NCI-H2227 treated with DMSO at 0.1 percent for 48 hours (cell line): ENCODE results near the gene ANKS1B.
"Not testable (repeated sequence)": the region's sequence is repeated elsewhere in the genome, so short reads cannot be mapped to it uniquely, and the experiment has no call there.

ENCODE experiments used
- DNase-seq: peaks from one replicate; lab custom pipeline; 2025; lab: John Stamatoyannopoulos, UW

Gene ANKS1B

DNA sequence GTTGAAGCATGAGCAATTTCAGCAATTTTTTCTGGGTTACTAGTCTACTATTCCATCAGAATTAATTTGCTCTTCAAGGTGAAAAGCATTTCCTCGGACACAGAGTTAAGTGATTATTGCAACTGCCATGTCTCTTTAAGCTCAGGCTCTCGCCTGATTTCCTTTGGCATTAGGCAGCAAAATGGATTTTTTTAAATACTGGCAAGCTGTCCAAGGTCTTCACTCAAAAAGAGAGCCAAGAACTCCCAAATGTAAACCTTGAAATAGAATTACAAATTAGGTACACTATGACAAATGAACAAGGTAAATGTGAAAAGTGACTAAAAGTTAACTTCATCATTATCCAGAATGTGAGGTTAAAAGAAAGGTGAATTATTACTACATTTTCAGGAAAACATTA, 225.3 kb downstream of the ANKS1B start:
- no peak for DNase-seq

DNA sequence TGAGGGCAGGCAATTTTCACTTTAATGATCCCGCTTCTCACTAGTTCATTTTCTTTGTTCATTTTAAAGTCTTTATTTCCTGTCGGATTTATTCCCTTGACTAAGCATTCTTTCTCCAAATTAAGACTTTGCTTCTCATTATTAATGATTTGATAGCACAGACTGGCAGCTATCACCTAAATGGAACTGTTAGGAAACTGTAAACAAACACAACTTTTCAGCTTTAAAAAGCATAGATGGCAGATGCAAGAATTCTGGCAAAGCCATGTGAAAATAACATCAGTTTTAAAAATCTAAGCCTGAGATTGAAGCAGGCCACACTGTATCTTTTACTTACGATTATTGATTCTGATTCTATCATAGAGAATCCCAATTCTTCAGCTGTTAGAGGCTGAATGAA, 225.7 kb downstream of the ANKS1B start:
- DNase-seq, result no peak

- DNase-seq, result no peak
Measured at GRCh38 chr12:99752740-99753139, 232.0 kb downstream of the ANKS1B start.

- no peak for DNase-seq
Measured at GRCh38 chr12:99746538-99746937, 238.2 kb downstream of the ANKS1B start.

GRCh38 chr12:99745895-99746294, 238.8 kb downstream of the ANKS1B start:
- DNase-seq, result no peak

DNA sequence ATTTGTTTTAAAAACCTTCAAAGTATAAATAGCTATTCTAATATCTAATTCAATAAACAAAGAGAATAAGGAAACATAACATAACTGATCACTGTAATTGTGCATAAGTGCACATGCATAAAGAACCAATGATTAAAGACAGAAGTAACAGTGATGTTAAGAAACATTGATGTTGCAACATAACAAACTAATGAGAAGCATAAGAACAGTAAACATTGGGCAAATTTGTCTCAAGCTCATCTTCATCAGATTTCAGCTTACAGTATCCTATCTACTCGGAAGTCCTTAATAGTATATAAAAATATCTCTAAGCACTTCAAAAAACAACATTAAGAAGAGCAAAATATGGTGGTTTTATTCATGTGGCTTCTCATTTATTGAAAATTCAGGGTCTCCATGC, 239.6 kb downstream of the ANKS1B start:
- DNase-seq, result no peak

GRCh38 chr12:99736760-99737269, 247.9 kb downstream of the ANKS1B start:
- DNase-seq, result no peak

GRCh38 chr12:99732131-99732530, 252.6 kb downstream of the ANKS1B start:
- no peak for DNase-seq

- DNase-seq, result no peak
Measured at GRCh38 chr12:99722690-99723486, 261.8 kb downstream of the ANKS1B start.

- no peak for DNase-seq
Measured at GRCh38 chr12:99721715-99722275, 262.9 kb downstream of the ANKS1B start.

DNA sequence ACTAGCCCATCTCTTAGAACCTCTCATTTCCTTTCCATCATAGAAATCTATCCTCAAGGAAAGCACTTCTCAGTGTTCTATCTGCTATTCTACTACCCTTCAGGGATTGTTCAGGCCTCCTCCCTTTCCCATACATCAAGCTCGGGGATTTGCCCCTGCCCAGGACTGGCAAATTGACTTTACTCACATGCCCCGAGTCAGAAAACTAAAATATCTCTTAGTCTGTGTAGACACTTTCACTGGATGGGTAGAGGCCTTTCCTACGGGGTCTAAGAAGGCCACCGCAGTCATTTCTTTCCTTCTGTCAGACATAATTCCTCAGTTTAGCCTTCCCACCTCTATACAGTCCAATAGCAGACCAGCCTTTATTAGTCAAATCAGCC, 264.7 kb downstream of the ANKS1B start:
- DNase-seq, result not testable (repeated sequence)

- DNase-seq, result not testable (repeated sequence)
Measured at GRCh38 chr12:99719411-99720082, 265.2 kb downstream of the ANKS1B start.

- DNase-seq, result not testable (repeated sequence)
Measured at GRCh38 chr12:99715841-99716510, 268.8 kb downstream of the ANKS1B start.

DNA sequence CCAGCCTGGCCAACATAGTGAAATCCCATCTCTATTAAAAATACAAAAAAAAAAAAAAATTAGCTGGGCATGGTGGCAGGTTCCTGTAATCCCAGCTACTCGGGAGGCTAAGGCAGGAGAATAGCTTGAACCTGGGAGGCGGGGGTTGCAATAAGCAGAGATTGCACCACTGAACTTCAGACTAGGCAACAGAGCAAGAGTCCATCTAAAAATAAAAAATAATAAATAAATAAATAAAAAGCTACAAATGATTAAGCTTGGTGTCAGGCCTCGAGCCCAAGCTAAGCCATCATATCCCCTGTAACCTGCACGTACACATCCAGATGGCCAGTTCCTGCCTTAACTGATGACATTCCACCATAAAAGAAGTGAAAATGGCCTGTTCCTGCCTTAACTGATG, 269.8 kb downstream of the ANKS1B start:
- not testable (repeated sequence) for DNase-seq

GRCh38 chr12:99713946-99714520, 270.7 kb downstream of the ANKS1B start:
- DNase-seq, result no peak

DNA sequence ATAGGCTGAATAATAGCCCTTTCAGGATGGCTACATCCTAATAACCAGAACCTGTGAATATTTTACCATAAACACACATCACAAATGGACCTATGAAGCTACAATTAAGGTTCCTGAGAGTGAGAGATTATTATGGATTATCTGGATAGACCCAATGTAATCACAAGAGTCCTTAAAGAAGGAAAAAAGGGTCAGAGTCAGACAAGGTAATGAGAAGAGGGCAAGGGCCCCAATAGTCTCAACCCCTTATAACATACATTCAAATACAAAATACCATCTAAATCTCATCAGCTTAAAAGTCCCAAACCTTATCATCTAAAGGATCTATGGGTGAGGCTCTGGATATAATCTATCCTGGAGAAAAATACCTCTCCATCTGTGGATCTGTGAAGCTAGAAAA, 272.5 kb downstream of the ANKS1B start:
- DNase-seq, result no peak

GRCh38 chr12:99711246-99711645, 273.5 kb downstream of the ANKS1B start:
- no peak for DNase-seq

DNA sequence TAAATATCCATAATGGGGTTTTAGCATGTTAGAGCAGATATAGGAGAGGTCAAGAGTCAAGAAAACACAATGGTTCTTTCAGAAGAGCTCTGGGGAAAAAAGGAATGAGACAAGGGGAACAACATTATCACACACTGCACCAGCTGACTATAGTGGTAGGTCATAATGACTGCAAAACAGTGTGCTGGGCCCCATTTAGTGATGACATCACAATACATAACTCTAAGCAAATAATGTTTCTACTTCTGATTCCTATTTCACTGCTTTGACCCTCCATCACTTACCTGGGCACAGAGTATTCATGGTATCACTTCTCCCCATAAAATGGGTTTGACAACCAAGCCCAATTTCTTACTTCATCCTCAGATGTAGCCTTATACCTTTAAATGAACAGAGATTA, 275.1 kb downstream of the ANKS1B start:
- no peak for DNase-seq

- no peak for DNase-seq
Measured at GRCh38 chr12:99709116-99709515, 275.6 kb downstream of the ANKS1B start.

DNA sequence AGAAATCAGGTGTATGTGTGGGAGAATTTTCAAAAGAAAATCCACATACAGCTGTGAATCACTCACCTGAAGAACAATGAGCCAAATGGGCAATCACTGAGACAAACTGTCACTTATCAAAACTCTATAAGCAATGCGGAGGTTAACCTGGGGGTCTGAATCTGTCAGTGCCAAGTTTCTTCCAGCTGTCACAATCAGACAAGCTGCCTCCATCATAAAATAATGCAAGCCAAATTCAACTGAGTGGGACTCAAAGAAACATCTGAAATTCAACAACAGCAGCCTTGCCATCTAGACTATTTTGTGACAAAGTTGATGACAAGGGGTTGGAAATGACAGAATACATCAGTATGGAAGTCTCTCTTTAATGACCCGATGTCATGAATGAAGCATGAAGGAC, 276.9 kb downstream of the ANKS1B start:
- no peak for DNase-seq

DNA sequence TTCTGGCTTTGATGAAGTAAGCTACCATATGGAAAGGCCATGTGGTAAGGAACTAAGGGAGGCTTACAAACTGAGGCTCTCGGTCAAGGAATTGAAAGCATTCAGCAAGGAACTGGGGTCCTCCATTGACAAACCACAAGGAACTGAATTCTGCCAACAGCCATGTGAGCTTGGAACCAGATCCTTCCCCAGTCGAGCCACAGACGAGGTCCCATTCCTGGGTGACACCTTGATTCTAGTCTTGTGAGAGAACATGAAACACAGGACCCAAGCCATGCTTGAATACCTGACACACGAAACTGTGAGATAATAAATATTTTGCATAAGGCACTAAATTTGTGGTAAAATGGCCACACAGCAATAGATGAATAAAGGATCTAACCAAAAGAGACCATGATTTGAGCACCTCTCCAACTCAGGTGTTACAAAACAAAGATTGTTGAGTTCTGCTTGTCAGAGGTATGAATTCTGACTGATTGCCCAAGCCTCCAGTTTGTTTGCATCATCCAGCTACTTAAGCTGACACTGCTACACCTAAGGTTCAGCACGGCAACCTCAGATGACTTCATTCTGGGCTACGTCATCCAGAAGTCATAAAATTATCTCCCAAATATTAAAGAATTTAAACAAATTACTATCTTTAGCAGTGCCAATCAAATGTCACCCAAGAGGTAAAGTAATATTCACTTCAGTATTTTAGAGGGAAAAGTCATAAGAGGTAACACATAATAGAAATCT, 277.8 kb downstream of the ANKS1B start:
- no peak for DNase-seq
